H1 (cell line): ENCODE data around the gene MLLT11. TPM values are rescaled to one million over a fixed set of nuclear protein-coding genes. Genes with fewer than 3 reads are reported as not detected.

Experiments
- polyA plus RNA-seq, 7 experiments: library from polyadenylated mRNA; depleted of rRNA in 3 of 7; stranded (reverse) in 5 of 7; unstranded in 2 of 7; fragments of >200 nt in 5 of 7; fragments of 200-250 nt in 2 of 7; gene quantifications; 1 replicate in 5 of 7; 2 replicates in 1 of 7; 4 replicates in 1 of 7; pipeline versions ENCODE4 v1.2.1 to v1.2.3, GENCODE V29; 2011 to 2013; ENCODE audit warnings: missing spikeins in 2 of 7, mixed read lengths in 2 of 7
- total RNA-seq: library from RNA; stranded (reverse); fragmentation: NEBNext Ultra II Directional; extraction: Animal tissue kit (Norgen Biotek cat#: 25700); gene quantifications from 2 replicates; pipeline ENCODE4 v1.2.1, GENCODE V29; 2021
- TF ChIP-seq, protein P1 (sequence below): fragments of 300-600 bp; sonication (generic); IDR thresholded peaks from 2 replicates; pipeline ENCODE4 v1.7.1; 2012; ENCODE audit warnings: low read length, moderate library complexity, mild to moderate bottlenecking, inconsistent platforms; ENCODE audit not compliant: insufficient replicate concordance

The MLLT11 gene
- total and polyA plus RNA-seq, 2 of the 8 experiments (the other 6 are each of a cell fraction or from before 2014, with no cell fraction given): 13.7 to 18.1 TPM

DNA sequence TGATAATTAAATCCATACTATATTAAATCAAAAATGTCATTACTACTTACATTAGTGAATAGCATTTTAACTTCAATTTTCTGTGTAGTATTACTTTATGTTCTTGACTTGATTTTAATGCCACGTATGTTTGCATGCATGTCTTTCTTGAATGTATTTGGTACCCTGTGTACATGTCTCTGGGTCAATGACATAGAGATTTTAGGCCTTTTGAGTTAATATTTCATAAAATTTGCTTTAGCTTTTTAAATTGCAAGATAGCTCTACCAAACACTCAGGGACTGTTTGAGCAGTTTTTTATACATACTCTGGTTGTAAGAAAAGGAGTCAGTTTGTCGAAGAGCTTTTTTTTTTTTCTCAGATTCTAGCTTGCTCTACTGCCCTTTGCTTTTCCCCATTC, 1.5 kb downstream of the MLLT11 start (continued):
- TF ChIP-seq, protein P1, sequence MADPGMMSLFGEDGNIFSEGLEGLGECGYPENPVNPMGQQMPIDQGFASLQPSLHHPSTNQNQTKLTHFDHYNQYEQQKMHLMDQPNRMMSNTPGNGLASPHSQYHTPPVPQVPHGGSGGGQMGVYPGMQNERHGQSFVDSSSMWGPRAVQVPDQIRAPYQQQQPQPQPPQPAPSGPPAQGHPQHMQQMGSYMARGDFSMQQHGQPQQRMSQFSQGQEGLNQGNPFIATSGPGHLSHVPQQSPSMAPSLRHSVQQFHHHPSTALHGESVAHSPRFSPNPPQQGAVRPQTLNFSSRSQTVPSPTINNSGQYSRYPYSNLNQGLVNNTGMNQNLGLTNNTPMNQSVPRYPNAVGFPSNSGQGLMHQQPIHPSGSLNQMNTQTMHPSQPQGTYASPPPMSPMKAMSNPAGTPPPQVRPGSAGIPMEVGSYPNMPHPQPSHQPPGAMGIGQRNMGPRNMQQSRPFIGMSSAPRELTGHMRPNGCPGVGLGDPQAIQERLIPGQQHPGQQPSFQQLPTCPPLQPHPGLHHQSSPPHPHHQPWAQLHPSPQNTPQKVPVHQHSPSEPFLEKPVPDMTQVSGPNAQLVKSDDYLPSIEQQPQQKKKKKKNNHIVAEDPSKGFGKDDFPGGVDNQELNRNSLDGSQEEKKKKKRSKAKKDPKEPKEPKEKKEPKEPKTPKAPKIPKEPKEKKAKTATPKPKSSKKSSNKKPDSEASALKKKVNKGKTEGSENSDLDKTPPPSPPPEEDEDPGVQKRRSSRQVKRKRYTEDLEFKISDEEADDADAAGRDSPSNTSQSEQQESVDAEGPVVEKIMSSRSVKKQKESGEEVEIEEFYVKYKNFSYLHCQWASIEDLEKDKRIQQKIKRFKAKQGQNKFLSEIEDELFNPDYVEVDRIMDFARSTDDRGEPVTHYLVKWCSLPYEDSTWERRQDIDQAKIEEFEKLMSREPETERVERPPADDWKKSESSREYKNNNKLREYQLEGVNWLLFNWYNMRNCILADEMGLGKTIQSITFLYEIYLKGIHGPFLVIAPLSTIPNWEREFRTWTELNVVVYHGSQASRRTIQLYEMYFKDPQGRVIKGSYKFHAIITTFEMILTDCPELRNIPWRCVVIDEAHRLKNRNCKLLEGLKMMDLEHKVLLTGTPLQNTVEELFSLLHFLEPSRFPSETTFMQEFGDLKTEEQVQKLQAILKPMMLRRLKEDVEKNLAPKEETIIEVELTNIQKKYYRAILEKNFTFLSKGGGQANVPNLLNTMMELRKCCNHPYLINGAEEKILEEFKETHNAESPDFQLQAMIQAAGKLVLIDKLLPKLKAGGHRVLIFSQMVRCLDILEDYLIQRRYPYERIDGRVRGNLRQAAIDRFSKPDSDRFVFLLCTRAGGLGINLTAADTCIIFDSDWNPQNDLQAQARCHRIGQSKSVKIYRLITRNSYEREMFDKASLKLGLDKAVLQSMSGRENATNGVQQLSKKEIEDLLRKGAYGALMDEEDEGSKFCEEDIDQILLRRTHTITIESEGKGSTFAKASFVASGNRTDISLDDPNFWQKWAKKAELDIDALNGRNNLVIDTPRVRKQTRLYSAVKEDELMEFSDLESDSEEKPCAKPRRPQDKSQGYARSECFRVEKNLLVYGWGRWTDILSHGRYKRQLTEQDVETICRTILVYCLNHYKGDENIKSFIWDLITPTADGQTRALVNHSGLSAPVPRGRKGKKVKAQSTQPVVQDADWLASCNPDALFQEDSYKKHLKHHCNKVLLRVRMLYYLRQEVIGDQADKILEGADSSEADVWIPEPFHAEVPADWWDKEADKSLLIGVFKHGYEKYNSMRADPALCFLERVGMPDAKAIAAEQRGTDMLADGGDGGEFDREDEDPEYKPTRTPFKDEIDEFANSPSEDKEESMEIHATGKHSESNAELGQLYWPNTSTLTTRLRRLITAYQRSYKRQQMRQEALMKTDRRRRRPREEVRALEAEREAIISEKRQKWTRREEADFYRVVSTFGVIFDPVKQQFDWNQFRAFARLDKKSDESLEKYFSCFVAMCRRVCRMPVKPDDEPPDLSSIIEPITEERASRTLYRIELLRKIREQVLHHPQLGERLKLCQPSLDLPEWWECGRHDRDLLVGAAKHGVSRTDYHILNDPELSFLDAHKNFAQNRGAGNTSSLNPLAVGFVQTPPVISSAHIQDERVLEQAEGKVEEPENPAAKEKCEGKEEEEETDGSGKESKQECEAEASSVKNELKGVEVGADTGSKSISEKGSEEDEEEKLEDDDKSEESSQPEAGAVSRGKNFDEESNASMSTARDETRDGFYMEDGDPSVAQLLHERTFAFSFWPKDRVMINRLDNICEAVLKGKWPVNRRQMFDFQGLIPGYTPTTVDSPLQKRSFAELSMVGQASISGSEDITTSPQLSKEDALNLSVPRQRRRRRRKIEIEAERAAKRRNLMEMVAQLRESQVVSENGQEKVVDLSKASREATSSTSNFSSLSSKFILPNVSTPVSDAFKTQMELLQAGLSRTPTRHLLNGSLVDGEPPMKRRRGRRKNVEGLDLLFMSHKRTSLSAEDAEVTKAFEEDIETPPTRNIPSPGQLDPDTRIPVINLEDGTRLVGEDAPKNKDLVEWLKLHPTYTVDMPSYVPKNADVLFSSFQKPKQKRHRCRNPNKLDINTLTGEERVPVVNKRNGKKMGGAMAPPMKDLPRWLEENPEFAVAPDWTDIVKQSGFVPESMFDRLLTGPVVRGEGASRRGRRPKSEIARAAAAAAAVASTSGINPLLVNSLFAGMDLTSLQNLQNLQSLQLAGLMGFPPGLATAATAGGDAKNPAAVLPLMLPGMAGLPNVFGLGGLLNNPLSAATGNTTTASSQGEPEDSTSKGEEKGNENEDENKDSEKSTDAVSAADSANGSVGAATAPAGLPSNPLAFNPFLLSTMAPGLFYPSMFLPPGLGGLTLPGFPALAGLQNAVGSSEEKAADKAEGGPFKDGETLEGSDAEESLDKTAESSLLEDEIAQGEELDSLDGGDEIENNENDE: no peak
